ENCODE results near the gene ZMYND8.

- TF ChIP-seq CTCF (conservative IDR thresholded peaks at IDR 0.05 in 1 of 2, IDR thresholded peaks at IDR 0.05 in 1 of 2; ENCODE audit: extremely low read depth in 1 of 2, insufficient read depth in 1 of 2, low read depth in 1 of 2, low read length in 2 of 2), result no peak
- no peak for TF ChIP-seq EZH2 (IDR thresholded peaks at IDR 0.05; ENCODE audit: borderline replicate concordance, low read length)
Observed at GRCh38 chr20:47400685-47401084, 44.2 kb upstream of the ZMYND8 start.
